H1 (cell line): ENCODE results near the gene ABCC4. TPM values are rescaled to one million over a fixed set of nuclear protein-coding genes. Genes with fewer than 3 reads are reported as not detected.

Source experiments
- CTCF ChIA-PET: fragments of 300-600 bp; sonication (Branson Sonifier 250); formaldehyde crosslinking; loops from one replicate; lab custom pipeline; 2021; ENCODE audit not compliant: partially characterized antibody; lab: Charles Lee
- POLR2A ChIA-PET: fragments of 300-600 bp; sonication (Branson Sonifier 250); formaldehyde crosslinking; loops from one replicate; lab custom pipeline; 2021; ENCODE audit warnings: inconsistent platforms; ENCODE audit not compliant: partially characterized antibody; lab: Charles Lee
- DNase-seq, 2 experiments: peaks; one replicate each; pipeline versions ENCODE4 v3.0.0 to v3.0.0-alpha.2; 2010 to 2022; ENCODE audit warnings: low spot score in 2 of 2, low read depth in 1 of 2, mixed read lengths in 1 of 2
- FAIRE-seq: peaks from 2 replicates; lab custom pipeline; 2011; peaks lifted over from hg19 to GRCh38; lab: Jason Lieb, UNC
- H2AFZ ChIP-seq: 2 replicates; pipeline ENCODE4 v1.8.1; 2012; ENCODE audit warnings: low read length, inconsistent platforms
- H2AK5ac ChIP-seq: 2 replicates; pipeline ENCODE4 v1.6.1; 2013; ENCODE audit warnings: low read depth, low read length
- H2BK120ac ChIP-seq: replicated peaks from 2 replicates; pipeline ENCODE3; 2013; ENCODE audit warnings: low read depth, low read length, inconsistent platforms
- H2BK12ac ChIP-seq: 2 replicates; pipeline ENCODE4 v1.6.1; 2013; ENCODE audit warnings: low read depth, low read length
- H2BK15ac ChIP-seq: 2 replicates; pipeline ENCODE4 v1.6.1; 2013; ENCODE audit warnings: low read length
- H2BK20ac ChIP-seq: 2 replicates; pipeline ENCODE4 v1.6.1; 2013; ENCODE audit warnings: low read length
- H2BK5ac ChIP-seq: 2 replicates; pipeline ENCODE4 v1.6.1; 2013; ENCODE audit warnings: low read depth, low read length
- H3K14ac ChIP-seq: 2 replicates; pipeline ENCODE4 v1.6.1; 2013; ENCODE audit warnings: inconsistent platforms; ENCODE audit not compliant: insufficient read length
- H3K18ac ChIP-seq: 2 replicates; pipeline ENCODE4 v1.6.1; 2013; ENCODE audit warnings: low read length; ENCODE audit errors: extremely low read depth
- H3K23ac ChIP-seq: 2 replicates; pipeline ENCODE4 v1.6.1; 2013; ENCODE audit warnings: inconsistent platforms; ENCODE audit not compliant: insufficient read length
- H3K23me2 ChIP-seq: 2 replicates; pipeline ENCODE4 v1.6.1; 2013; ENCODE audit warnings: low read depth, low read length
- H3K27ac ChIP-seq: 2 replicates; pipeline ENCODE4 v1.6.1; 2011; ENCODE audit warnings: low read depth, low read length, inconsistent platforms
- H3K27me3 ChIP-seq, 4 experiments: replicated peaks in 1 of 4; 1 replicate in 1 of 4; 2 replicates in 3 of 4; pipeline versions ENCODE4 v1.6.1 to v1.8.1; 2011 to 2013; ENCODE audit warnings: low read length in 3 of 4, mild to moderate bottlenecking in 3 of 4, inconsistent platforms in 2 of 4, mixed read lengths in 2 of 4, moderate library complexity in 1 of 4; ENCODE audit not compliant: control insufficient read depth in 3 of 4, insufficient read depth in 3 of 4; ENCODE audit errors: extremely low read depth in 1 of 4
- H3K36me3 ChIP-seq, 4 experiments: 2 replicates each; pipeline versions ENCODE4 v1.6.1 to v1.8.1; 2011 to 2013; ENCODE audit warnings: mild to moderate bottlenecking in 4 of 4, low read length in 3 of 4, moderate library complexity in 2 of 4, control low read depth in 1 of 4, inconsistent platforms in 1 of 4; ENCODE audit not compliant: insufficient read depth in 4 of 4, control insufficient read depth in 2 of 4
- H3K4ac ChIP-seq: replicated peaks from 2 replicates; pipeline ENCODE3; 2013; ENCODE audit warnings: low read length, low read depth, mixed read lengths, inconsistent platforms; ENCODE audit not compliant: insufficient read length
- H3K4me1 ChIP-seq, 4 experiments: replicated peaks in 1 of 4; 1 replicate in 1 of 4; 2 replicates in 3 of 4; pipeline versions ENCODE4 v1.6.1 to v1.8.1; 2011 to 2013; ENCODE audit warnings: low read length in 3 of 4, inconsistent platforms in 2 of 4, mixed read lengths in 1 of 4; ENCODE audit not compliant: insufficient read depth in 4 of 4, control insufficient read depth in 3 of 4
- H3K4me2 ChIP-seq, 2 experiments: 2 replicates each; pipeline versions ENCODE4 v1.6.1 to v1.8.1; 2011 to 2013; ENCODE audit warnings: low read depth in 2 of 2, low read length in 2 of 2, control low read depth in 1 of 2, inconsistent platforms in 1 of 2, mild to moderate bottlenecking in 1 of 2; ENCODE audit not compliant: insufficient read depth in 1 of 2
- H3K4me3 ChIP-seq, 4 experiments: fragments of 200-600, 300-600 bp in 1 of 4; sonication (generic), shearing (Covaris generic), sonication (Bioruptor Twin) in 1 of 4; 2 replicates each; pipeline versions ENCODE4 v1.5.1 to v1.8.1; 2011 to 2016; ENCODE audit warnings: low read length in 4 of 4, low read depth in 3 of 4, control low read depth in 2 of 4, inconsistent platforms in 2 of 4, mild to moderate bottlenecking in 2 of 4, mixed read lengths in 1 of 4, moderate library complexity in 1 of 4; ENCODE audit not compliant: insufficient read depth in 2 of 4; ENCODE audit errors: extremely low read depth in 1 of 4
- H3K56ac ChIP-seq: replicated peaks from 2 replicates; pipeline ENCODE3; 2013; ENCODE audit warnings: low read depth, mild to moderate bottlenecking, mixed read lengths, low read length, inconsistent platforms; ENCODE audit not compliant: insufficient read length
- H3K79me1 ChIP-seq: 2 replicates; pipeline ENCODE4 v1.6.1; 2013; ENCODE audit warnings: low read depth, low read length, control low read depth
- H3K79me2 ChIP-seq, 2 experiments: 2 replicates each; pipeline versions ENCODE4 v1.6.1 to v1.8.1; 2012 to 2013; ENCODE audit warnings: low read length in 2 of 2, mild to moderate bottlenecking in 2 of 2, inconsistent platforms in 1 of 2; ENCODE audit not compliant: insufficient read depth in 2 of 2, control insufficient read depth in 1 of 2
- H3K9ac ChIP-seq, 4 experiments: replicated peaks in 1 of 4; 1 replicate in 1 of 4; 2 replicates in 3 of 4; pipeline versions ENCODE4 v1.6.1 to v1.8.1; 2011 to 2013; ENCODE audit warnings: low read depth in 3 of 4, low read length in 3 of 4, control low read depth in 2 of 4, mild to moderate bottlenecking in 2 of 4, moderate library complexity in 2 of 4, inconsistent platforms in 1 of 4; ENCODE audit errors: extremely low read depth in 1 of 4
- H3K9me3 ChIP-seq, 2 experiments: 2 replicates each; pipeline versions ENCODE4 v1.6.1 to v1.8.1; 2012 to 2013; ENCODE audit warnings: mild to moderate bottlenecking in 2 of 2, moderate library complexity in 2 of 2, control low read depth in 1 of 2, inconsistent platforms in 1 of 2, low read depth in 1 of 2, low read length in 1 of 2, mixed read lengths in 1 of 2; ENCODE audit not compliant: insufficient read depth in 2 of 2
- H4K20me1 ChIP-seq, 2 experiments: replicated peaks in 1 of 2; 2 replicates each; pipeline versions ENCODE3 to v1.8.1; 2011 to 2013; ENCODE audit warnings: inconsistent platforms in 2 of 2, low read length in 2 of 2, mild to moderate bottlenecking in 1 of 2; ENCODE audit not compliant: insufficient read depth in 2 of 2, control insufficient read depth in 1 of 2
- H4K5ac ChIP-seq: 2 replicates; pipeline ENCODE4 v1.6.1; 2013; ENCODE audit warnings: low read length, low read depth, mixed read lengths, inconsistent platforms; ENCODE audit not compliant: insufficient read length
- H4K8ac ChIP-seq: 2 replicates; pipeline ENCODE4 v1.8.0; 2013; ENCODE audit warnings: mild to moderate bottlenecking, moderate library complexity, low read length, inconsistent platforms; ENCODE audit not compliant: insufficient read depth; ENCODE audit errors: extremely low read depth
- H4K91ac ChIP-seq: replicated peaks from 2 replicates; pipeline ENCODE3; 2013; ENCODE audit warnings: low read length, mixed read lengths, inconsistent platforms; ENCODE audit not compliant: insufficient read length
- ATF2 ChIP-seq: IDR thresholded peaks from 2 replicates; pipeline ENCODE4 v1.6.1; 2012; ENCODE audit warnings: low read length, inconsistent platforms
- ATF3 ChIP-seq: IDR thresholded peaks from 2 replicates; pipeline ENCODE4 v1.6.1; 2011; ENCODE audit warnings: low read depth, mild to moderate bottlenecking, low read length; ENCODE audit not compliant: insufficient read depth
- BRCA1 ChIP-seq: IDR thresholded peaks from 2 replicates; pipeline ENCODE4 v1.6.1; 2012; ENCODE audit warnings: low read depth, low read length, improper control_type of control experiment
- CEBPB ChIP-seq: IDR thresholded peaks from 2 replicates; pipeline ENCODE4 v1.6.1; 2012; ENCODE audit warnings: low read depth, low read length
- CTBP2 ChIP-seq: IDR thresholded peaks from 2 replicates; pipeline ENCODE4 v1.7.0; 2011; ENCODE audit warnings: borderline replicate concordance, mild to moderate bottlenecking, moderate library complexity, mixed read lengths, low read length; ENCODE audit not compliant: insufficient read depth, insufficient read length
- EP300 ChIP-seq, 2 experiments: IDR thresholded peaks; 1 replicate in 1 of 2; 2 replicates in 1 of 2; pipeline ENCODE4 v1.6.1; 2011 to 2012; ENCODE audit warnings: low read depth in 2 of 2, low read length in 2 of 2, mild to moderate bottlenecking in 2 of 2, borderline replicate concordance in 1 of 2, inconsistent platforms in 1 of 2, moderate library complexity in 1 of 2
- GABPA ChIP-seq: IDR thresholded peaks from 2 replicates; pipeline ENCODE4 v1.6.1; 2011; ENCODE audit warnings: mild to moderate bottlenecking, low read length, moderate library complexity, borderline replicate concordance; ENCODE audit not compliant: insufficient read depth
- KDM5A ChIP-seq: fragments of 200-600 bp; IDR thresholded peaks from 2 replicates; pipeline ENCODE4 v1.7.1; 2012; ENCODE audit warnings: mild to moderate bottlenecking, low read length, inconsistent platforms, mixed read lengths
- NANOG ChIP-seq: IDR thresholded peaks from 2 replicates; pipeline ENCODE4 v1.6.1; 2011; ENCODE audit warnings: low read length, low read depth, mild to moderate bottlenecking, inconsistent platforms; ENCODE audit not compliant: insufficient read depth, poor library complexity, severe bottlenecking
- POLR2AphosphoS5 ChIP-seq: IDR thresholded peaks from 2 replicates; pipeline ENCODE4 v1.6.1; 2011; ENCODE audit warnings: low read depth, low read length
- RBBP5 ChIP-seq: IDR thresholded peaks from 2 replicates; pipeline ENCODE4 v1.7.1; 2012; ENCODE audit warnings: low read depth, mild to moderate bottlenecking, inconsistent platforms, low read length, moderate library complexity, borderline replicate concordance
- SIRT6 ChIP-seq: IDR thresholded peaks from one replicate; pipeline ENCODE4 v1.7.1; 2012; ENCODE audit warnings: low read length, inconsistent platforms
- WGBS, 2 experiments: shearing (Covaris generic) in 1 of 2; methylation state at CpG; one replicate each; pipeline versions ENCODE4 v1.1.6 to v1.1.7; 2013 to 2015; ENCODE audit warnings: low lambda C conversion rate in 2 of 2, mixed read lengths in 2 of 2, inconsistent platforms in 1 of 2, low coverage in 1 of 2, missing lambda C conversion rate in 1 of 2; ENCODE audit not compliant: insufficient replicate concordance in 2 of 2, insufficient coverage in 1 of 2, insufficient read length in 1 of 2; ENCODE audit errors: extremely low coverage in 1 of 2, missing lambda C conversion rate in 1 of 2; 5-methylcytosine and 5-hydroxymethylcytosine counted together
- polyA plus RNA-seq, 7 experiments: library from polyadenylated mRNA; depleted of rRNA in 3 of 7; stranded (reverse) in 5 of 7; unstranded in 2 of 7; fragments of >200 nt in 5 of 7; fragments of 200-250 nt in 2 of 7; gene quantifications; 1 replicate in 5 of 7; 2 replicates in 1 of 7; 4 replicates in 1 of 7; pipeline versions ENCODE4 v1.2.1 to v1.2.3, GENCODE V29; 2011 to 2013; ENCODE audit warnings: missing spikeins in 2 of 7, mixed read lengths in 2 of 7
- total RNA-seq: library from RNA; stranded (reverse); fragmentation: NEBNext Ultra II Directional; extraction: Animal tissue kit (Norgen Biotek cat#: 25700); gene quantifications from 2 replicates; pipeline ENCODE4 v1.2.1, GENCODE V29; 2021

Gene ABCC4
- total and polyA plus RNA-seq, 2 of the 8 experiments (the other 6 are each of a cell fraction or from before 2014, with no cell fraction given) = 4.0 to 14.1 TPM

- Histone ChIP-seq H2BK12ac (no peak overlapping the region), H3K9ac (no peak overlapping the region), H4K5ac (no peak overlapping the region), H3K4me2 (no peak overlapping the region), H3K4me1 (no peaks in the 10 kb centered on the region), H2BK120ac (no peak overlapping the region), H3K56ac (no peak overlapping the region), H4K20me1 (no peaks in the 10 kb centered on the region), H2AK5ac (no peak overlapping the region), H3K4me3 (no peak overlapping the region), H3K9me3 (no peaks in the 10 kb centered on the region), H3K18ac (no peak overlapping the region), H3K79me1 (no peaks in the 10 kb centered on the region), H3K27ac (no peak overlapping the region), H4K91ac (no peak overlapping the region), H3K4ac (no peak overlapping the region), H3K36me3 (no peaks in the 10 kb centered on the region), H2BK5ac (no peak overlapping the region), H2BK15ac (no peak overlapping the region), H3K23me2 (no peaks in the 10 kb centered on the region; the same call in 1 of the 2 replicates), H2AFZ (no peak overlapping the region), H3K27me3 (no peaks in the 10 kb centered on the region), H3K23ac (no peak overlapping the region), H2BK20ac (no peak overlapping the region), H3K14ac (no peak overlapping the region), H3K79me2 (no peaks in the 10 kb centered on the region), H4K8ac (no peak overlapping the region)
- POLR2A ChIA-PET = no interaction called here
- DNase-seq = no peak
- CTCF ChIA-PET = interaction anchor here (1.3 kb wide), 1 partner anchor 53 kb away, joined by 11 read pairs; no protein-coding TSS in a partner anchor
- WGBS, 2 experiments = 90% methylated on average over 5 of the region's 5 CpGs; no CpG with 5 or more reads in 1 of the 2 experiments
- no peak for FAIRE-seq
- TF ChIP-seq EP300 (IDR thresholded peaks at IDR 0.05; ENCODE audit: borderline replicate concordance in 1 of 2, low read depth in 2 of 2, low read length in 2 of 2) (no peak), POLR2AphosphoS5 (no peak), BRCA1 (no peak), NANOG (no peak), ATF2 (no peak), ATF3 (no peak), GABPA (no peak), CTBP2 (no peak), RBBP5 (no peak), KDM5A (no peak), CEBPB (no peak), SIRT6 (no peak)
These were observed 27.1 kb upstream of the ABCC4 start for GRCh38 chr13:95328386-95328785.
